Mucosa of stomach (tissue), 1 donor: Measurements from ENCODE around the gene AS3MT.

Experiments used
- H3K27me3 ChIP-seq: one replicate; pipeline ENCODE4 v1.7.0; 2013; ENCODE audit warnings: mild to moderate bottlenecking, low read length; ENCODE audit not compliant: control insufficient read depth, insufficient read depth
- H3K36me3 ChIP-seq: one replicate; pipeline ENCODE4 v1.7.0; 2013; ENCODE audit warnings: low read length; ENCODE audit not compliant: control insufficient read depth, insufficient read depth
- H3K4me1 ChIP-seq: one replicate; pipeline ENCODE4 v1.7.0; 2013; ENCODE audit warnings: mild to moderate bottlenecking, low read length; ENCODE audit not compliant: control insufficient read depth, insufficient read depth
- H3K4me3 ChIP-seq: one replicate; pipeline ENCODE4 v1.7.0; 2013; ENCODE audit warnings: low read length
- H3K9ac ChIP-seq: one replicate; pipeline ENCODE4 v1.7.0; 2013; ENCODE audit warnings: mild to moderate bottlenecking, low read length, moderate library complexity
- H3K9me3 ChIP-seq: one replicate; pipeline ENCODE4 v1.7.0; 2013; ENCODE audit warnings: mild to moderate bottlenecking, low read length, moderate library complexity; ENCODE audit not compliant: control insufficient read depth
- donor health status: Pancreatic carcinoma.

The AS3MT gene

GRCh38 chr10:102863660-102864059 lies 5.6 kb upstream of the AS3MT start:
- Histone ChIP-seq H3K9me3 (no peaks in the 10 kb centered on the region), H3K4me3 (no peak overlapping the region), H3K27me3 (no peaks in the 10 kb centered on the region), H3K4me1 (no peaks in the 10 kb centered on the region), H3K9ac (no peak overlapping the region), H3K36me3 (no peaks in the 10 kb centered on the region)

- no peaks in the 10 kb centered on the region for H3K36me3 ChIP-seq
- peaks cover 9% of the 10 kb centered on the region for H3K4me1 ChIP-seq
- H3K9me3 ChIP-seq, result no peaks in the 10 kb centered on the region
- no peak overlapping the region for H3K4me3 ChIP-seq
- peaks cover 8% of the 10 kb centered on the region for H3K27me3 ChIP-seq
- no peak overlapping the region for H3K9ac ChIP-seq
Measured at GRCh38 chr10:102865620-102866019, 3.6 kb upstream of the AS3MT start.

- H3K4me3 ChIP-seq, result no peak overlapping the region
- H3K9me3 ChIP-seq, result no peaks in the 10 kb centered on the region
- H3K27me3 ChIP-seq, result peaks cover 8% of the 10 kb centered on the region
- peak overlapping the region; percentile 64 for H3K9ac ChIP-seq
- H3K36me3 ChIP-seq, result no peaks in the 10 kb centered on the region
- H3K4me1 ChIP-seq, result peaks cover 9% of the 10 kb centered on the region
Measured at GRCh38 chr10:102868911-102869257, 386 bp upstream of the AS3MT start.

- Histone ChIP-seq H3K4me3 (no peak overlapping the region), H3K4me1 (peaks cover 9% of the 10 kb centered on the region), H3K9me3 (no peaks in the 10 kb centered on the region), H3K36me3 (no peaks in the 10 kb centered on the region), H3K9ac (no peak overlapping the region), H3K27me3 (peaks cover 8% of the 10 kb centered on the region)
Measured at GRCh38 chr10:102870221-102870620, 951 bp downstream of the AS3MT start.

GRCh38 chr10:102872163-102872562 lies 2.9 kb downstream of the AS3MT start:
- H3K4me1 ChIP-seq, result peaks cover 9% of the 10 kb centered on the region
- H3K36me3 ChIP-seq, result no peaks in the 10 kb centered on the region
- H3K9ac ChIP-seq, result no peak overlapping the region
- H3K27me3 ChIP-seq, result peaks cover 8% of the 10 kb centered on the region
- no peak overlapping the region for H3K4me3 ChIP-seq
- no peaks in the 10 kb centered on the region for H3K9me3 ChIP-seq

- Histone ChIP-seq H3K36me3 (no peaks in the 10 kb centered on the region), H3K9ac (no peak overlapping the region), H3K27me3 (no peaks in the 10 kb centered on the region), H3K9me3 (no peaks in the 10 kb centered on the region), H3K4me3 (no peak overlapping the region), H3K4me1 (no peaks in the 10 kb centered on the region)
Measured at GRCh38 chr10:102876747-102877153, 7.5 kb downstream of the AS3MT start.

- Histone ChIP-seq H3K27me3 (no peaks in the 10 kb centered on the region), H3K9ac (no peak overlapping the region), H3K4me3 (no peak overlapping the region), H3K9me3 (no peaks in the 10 kb centered on the region), H3K36me3 (no peaks in the 10 kb centered on the region), H3K4me1 (no peaks in the 10 kb centered on the region)
Measured at GRCh38 chr10:102878629-102879028, 9.4 kb downstream of the AS3MT start.

- Histone ChIP-seq H3K9me3 (no peaks in the 10 kb centered on the region), H3K27me3 (no peaks in the 10 kb centered on the region), H3K36me3 (no peaks in the 10 kb centered on the region), H3K4me1 (no peaks in the 10 kb centered on the region), H3K9ac (no peak overlapping the region), H3K4me3 (no peak overlapping the region)
Measured at GRCh38 chr10:102880256-102880655, 11.0 kb downstream of the AS3MT start.

- Histone ChIP-seq H3K9me3 (no peaks in the 10 kb centered on the region), H3K4me3 (no peak overlapping the region), H3K27me3 (no peaks in the 10 kb centered on the region), H3K9ac (no peak overlapping the region), H3K36me3 (no peaks in the 10 kb centered on the region), H3K4me1 (no peaks in the 10 kb centered on the region)
Measured at GRCh38 chr10:102888048-102888447, 18.8 kb downstream of the AS3MT start.

GRCh38 chr10:102894466-102895213 lies 25.4 kb downstream of the AS3MT start:
- H3K9ac ChIP-seq, result no peak overlapping the region
- no peak overlapping the region for H3K4me3 ChIP-seq
- no peaks in the 10 kb centered on the region for H3K9me3 ChIP-seq
- no peaks in the 10 kb centered on the region for H3K4me1 ChIP-seq
- no peaks in the 10 kb centered on the region for H3K27me3 ChIP-seq
- H3K36me3 ChIP-seq, result no peaks in the 10 kb centered on the region

- Histone ChIP-seq H3K9ac (no peak overlapping the region), H3K4me3 (no peak overlapping the region), H3K27me3 (no peaks in the 10 kb centered on the region), H3K36me3 (no peaks in the 10 kb centered on the region), H3K9me3 (no peaks in the 10 kb centered on the region), H3K4me1 (no peaks in the 10 kb centered on the region)
Measured at GRCh38 chr10:102900006-102900405, 30.7 kb downstream of the AS3MT start.

- no peak overlapping the region for H3K9ac ChIP-seq
- no peaks in the 10 kb centered on the region for H3K4me1 ChIP-seq
- no peak overlapping the region for H3K4me3 ChIP-seq
- no peaks in the 10 kb centered on the region for H3K36me3 ChIP-seq
- no peaks in the 10 kb centered on the region for H3K9me3 ChIP-seq
- no peaks in the 10 kb centered on the region for H3K27me3 ChIP-seq
Measured at GRCh38 chr10:102904346-102904745, 35.1 kb downstream of the AS3MT start.

GRCh38 chr10:102906507-102906906 lies 37.2 kb downstream of the AS3MT start:
- no peaks in the 10 kb centered on the region for H3K36me3 ChIP-seq
- H3K9ac ChIP-seq, result no peak overlapping the region
- H3K4me3 ChIP-seq, result no peak overlapping the region
- no peaks in the 10 kb centered on the region for H3K9me3 ChIP-seq
- no peaks in the 10 kb centered on the region for H3K27me3 ChIP-seq
- no peaks in the 10 kb centered on the region for H3K4me1 ChIP-seq
